ENCODE measurements around the gene SLC13A2.

SLC13A2 gene

GRCh38 chr17:28485049-28485448 lies 11.6 kb downstream of the SLC13A2 start:
- no peaks in the 10 kb centered on the region for H3F3A ChIP-seq (ENCODE audit: low read depth)
- no peaks in the 10 kb centered on the region for H3K4me1 ChIP-seq (ENCODE audit: insufficient read depth, low read length, poor library complexity, severe bottlenecking)
- TF ChIP-seq, protein P1, sequence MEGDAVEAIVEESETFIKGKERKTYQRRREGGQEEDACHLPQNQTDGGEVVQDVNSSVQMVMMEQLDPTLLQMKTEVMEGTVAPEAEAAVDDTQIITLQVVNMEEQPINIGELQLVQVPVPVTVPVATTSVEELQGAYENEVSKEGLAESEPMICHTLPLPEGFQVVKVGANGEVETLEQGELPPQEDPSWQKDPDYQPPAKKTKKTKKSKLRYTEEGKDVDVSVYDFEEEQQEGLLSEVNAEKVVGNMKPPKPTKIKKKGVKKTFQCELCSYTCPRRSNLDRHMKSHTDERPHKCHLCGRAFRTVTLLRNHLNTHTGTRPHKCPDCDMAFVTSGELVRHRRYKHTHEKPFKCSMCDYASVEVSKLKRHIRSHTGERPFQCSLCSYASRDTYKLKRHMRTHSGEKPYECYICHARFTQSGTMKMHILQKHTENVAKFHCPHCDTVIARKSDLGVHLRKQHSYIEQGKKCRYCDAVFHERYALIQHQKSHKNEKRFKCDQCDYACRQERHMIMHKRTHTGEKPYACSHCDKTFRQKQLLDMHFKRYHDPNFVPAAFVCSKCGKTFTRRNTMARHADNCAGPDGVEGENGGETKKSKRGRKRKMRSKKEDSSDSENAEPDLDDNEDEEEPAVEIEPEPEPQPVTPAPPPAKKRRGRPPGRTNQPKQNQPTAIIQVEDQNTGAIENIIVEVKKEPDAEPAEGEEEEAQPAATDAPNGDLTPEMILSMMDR (conservative IDR thresholded peaks at IDR 0.05; ENCODE audit: low read length), result no peak
- TF ChIP-seq EZH2phosphoT487 (IDR thresholded peaks at IDR 0.05; ENCODE audit: borderline replicate concordance), result no peak
- no peaks in the 10 kb centered on the region for H3K9me2 ChIP-seq (replicated peaks; ENCODE audit: low read depth, low read length)
- no peak overlapping the region for H3K4me3 ChIP-seq (ENCODE audit: low read length, poor library complexity, severe bottlenecking)
- no peaks in the 10 kb centered on the region for H3K27me3 ChIP-seq (ENCODE audit: insufficient read depth, low read length, poor library complexity, severe bottlenecking)
- H2AFZ ChIP-seq (ENCODE audit: low read length), result no peak overlapping the region
- no peaks in the 10 kb centered on the region for H3K79me2 ChIP-seq (ENCODE audit: insufficient read depth, low read length)
- no peak overlapping the region for H3K4me2 ChIP-seq (ENCODE audit: low read depth, low read length, poor library complexity, severe bottlenecking)
- H3K9ac ChIP-seq (ENCODE audit: low read depth, low read length, poor library complexity, severe bottlenecking), result no peak overlapping the region
- no peaks in the 10 kb centered on the region for H3K9me3 ChIP-seq (ENCODE audit: insufficient read depth, low read depth, low read length)
- no peaks in the 10 kb centered on the region for H3K36me3 ChIP-seq (ENCODE audit: insufficient read depth, low read length)
- no peaks in the 10 kb centered on the region for H4K20me1 ChIP-seq (ENCODE audit: insufficient read depth, low read length, poor library complexity, severe bottlenecking)

- Histone ChIP-seq H3K4me1 (ENCODE audit: insufficient read depth, low read length, poor library complexity, severe bottlenecking) (no peaks in the 10 kb centered on the region), H3K27me3 (ENCODE audit: insufficient read depth, low read length, poor library complexity, severe bottlenecking) (no peaks in the 10 kb centered on the region), H3K9me2 (replicated peaks; ENCODE audit: low read depth, low read length) (no peaks in the 10 kb centered on the region), H4K20me1 (ENCODE audit: insufficient read depth, low read length, poor library complexity, severe bottlenecking) (no peaks in the 10 kb centered on the region), H2AFZ (ENCODE audit: low read length) (no peak overlapping the region), H3K9me3 (ENCODE audit: insufficient read depth, low read depth, low read length) (no peaks in the 10 kb centered on the region), H3K4me3 (ENCODE audit: low read length, poor library complexity, severe bottlenecking) (no peak overlapping the region), H3K9ac (ENCODE audit: low read depth, low read length, poor library complexity, severe bottlenecking) (no peak overlapping the region), H3K79me2 (ENCODE audit: insufficient read depth, low read length) (no peaks in the 10 kb centered on the region), H3K36me3 (ENCODE audit: insufficient read depth, low read length) (no peaks in the 10 kb centered on the region), H3F3A (ENCODE audit: low read depth) (no peaks in the 10 kb centered on the region), H3K4me2 (ENCODE audit: low read depth, low read length, poor library complexity, severe bottlenecking) (no peak overlapping the region)
- TF ChIP-seq, protein P1 (conservative IDR thresholded peaks at IDR 0.05; ENCODE audit: low read length), result no peak
- no peak for TF ChIP-seq EZH2phosphoT487 (IDR thresholded peaks at IDR 0.05; ENCODE audit: borderline replicate concordance)
Measured at GRCh38 chr17:28487881-28488532, 14.6 kb downstream of the SLC13A2 start.

DNA sequence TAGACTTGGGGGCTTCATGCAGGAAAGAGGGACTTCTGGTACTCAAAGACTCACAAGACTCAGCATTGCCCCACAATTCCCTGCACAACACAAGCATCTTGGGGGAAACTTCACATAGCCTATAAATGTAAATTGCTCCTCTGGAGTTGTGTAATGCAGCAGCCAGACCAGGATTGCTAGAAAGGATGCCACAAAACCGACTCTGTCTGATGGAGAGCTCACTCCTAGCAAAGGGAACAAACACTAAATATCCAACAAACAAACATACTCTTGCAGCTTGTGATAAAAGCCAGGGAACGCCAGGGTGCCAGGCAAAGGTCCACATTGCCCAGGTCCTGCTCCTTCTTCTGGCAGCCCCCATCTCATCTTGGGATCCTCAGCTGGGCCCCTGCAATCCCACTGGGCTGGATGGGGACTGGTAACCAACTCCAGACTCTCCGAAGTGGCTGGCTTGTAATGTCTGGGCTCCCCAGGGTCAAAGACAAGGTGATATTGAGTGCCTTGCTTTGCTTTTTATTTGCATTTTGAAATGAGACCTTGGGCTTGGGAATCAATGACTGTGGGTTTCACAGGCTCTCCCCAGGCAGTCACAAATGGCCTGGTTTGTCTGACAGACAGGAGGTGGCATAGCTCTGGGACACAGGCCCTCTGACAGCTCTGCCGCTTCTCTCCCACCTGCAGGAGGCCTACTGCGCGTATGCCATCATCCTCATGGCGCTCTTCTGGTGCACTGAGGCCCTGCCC lies 15.3 kb downstream of the SLC13A2 start:
- no peak for TF ChIP-seq EZH2phosphoT487 (IDR thresholded peaks at IDR 0.05; ENCODE audit: borderline replicate concordance)
- Histone ChIP-seq H3K9me2 (replicated peaks; ENCODE audit: low read depth, low read length) (no peaks in the 10 kb centered on the region), H3K9me3 (ENCODE audit: insufficient read depth, low read depth, low read length) (no peaks in the 10 kb centered on the region), H3F3A (ENCODE audit: low read depth) (no peaks in the 10 kb centered on the region), H2AFZ (ENCODE audit: low read length) (no peak overlapping the region), H4K20me1 (ENCODE audit: insufficient read depth, low read length, poor library complexity, severe bottlenecking) (no peaks in the 10 kb centered on the region), H3K27me3 (ENCODE audit: insufficient read depth, low read length, poor library complexity, severe bottlenecking) (no peaks in the 10 kb centered on the region), H3K4me1 (ENCODE audit: insufficient read depth, low read length, poor library complexity, severe bottlenecking) (no peaks in the 10 kb centered on the region), H3K4me3 (ENCODE audit: low read length, poor library complexity, severe bottlenecking) (no peak overlapping the region), H3K9ac (ENCODE audit: low read depth, low read length, poor library complexity, severe bottlenecking) (no peak overlapping the region), H3K36me3 (ENCODE audit: insufficient read depth, low read length) (no peaks in the 10 kb centered on the region), H3K4me2 (ENCODE audit: low read depth, low read length, poor library complexity, severe bottlenecking) (no peak overlapping the region), H3K79me2 (ENCODE audit: insufficient read depth, low read length) (no peaks in the 10 kb centered on the region)

Data from Loucy (cell line).